Stimulated activated CD4-positive, alpha-beta T cell treated with anti-CD3 and anti-CD28 coated beads, TNF-alpha, amount 100 ng/mL, for 48 hours (primary cell): ENCODE results near the gene SMTNL2.
"Not testable (repeated sequence)": the region's sequence is repeated elsewhere in the genome, so short reads cannot be mapped to it uniquely, and the experiment has no call there.

Experiments
- DNase-seq, 3 donors: peaks; one replicate each; pipeline ENCODE4 v3.0.0-alpha.2; 2020; ENCODE audit warnings: low read depth in 3 of 3

SMTNL2 gene

GRCh38 chr17:4585638-4585994 is 1.3 kb downstream of the SMTNL2 start:
- DNase-seq, result no peak

DNA sequence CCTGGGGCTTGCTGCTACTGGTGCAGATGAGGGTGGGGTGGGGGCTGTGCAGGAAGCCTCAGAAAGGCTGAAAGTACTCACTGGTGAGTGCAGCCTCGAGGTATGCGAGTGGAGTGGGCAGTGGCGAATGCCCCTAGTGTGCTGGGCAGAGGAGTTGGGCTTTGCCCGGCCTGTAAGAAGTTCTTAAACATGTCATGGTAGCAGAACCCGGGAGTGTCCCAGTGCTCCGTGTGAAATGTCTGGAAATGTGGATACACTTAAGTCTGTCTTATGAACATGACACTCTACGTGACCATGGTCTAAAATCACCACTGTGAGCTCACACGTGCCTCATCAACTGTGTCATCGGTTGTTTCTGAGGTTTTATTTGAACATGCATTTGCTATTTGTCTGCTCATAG is 1.7 kb downstream of the SMTNL2 start:
- no peak for DNase-seq

- no peak for DNase-seq
These were observed 2.9 kb downstream of the SMTNL2 start for GRCh38 chr17:4587195-4587594.

GRCh38 chr17:4587803-4588202 is 3.5 kb downstream of the SMTNL2 start:
- DNase-seq, result no peak

- no peak for DNase-seq
These were observed 4.1 kb downstream of the SMTNL2 start for GRCh38 chr17:4588391-4588790.

GRCh38 chr17:4588898-4589625 is 4.7 kb downstream of the SMTNL2 start:
- no peak for DNase-seq

DNA sequence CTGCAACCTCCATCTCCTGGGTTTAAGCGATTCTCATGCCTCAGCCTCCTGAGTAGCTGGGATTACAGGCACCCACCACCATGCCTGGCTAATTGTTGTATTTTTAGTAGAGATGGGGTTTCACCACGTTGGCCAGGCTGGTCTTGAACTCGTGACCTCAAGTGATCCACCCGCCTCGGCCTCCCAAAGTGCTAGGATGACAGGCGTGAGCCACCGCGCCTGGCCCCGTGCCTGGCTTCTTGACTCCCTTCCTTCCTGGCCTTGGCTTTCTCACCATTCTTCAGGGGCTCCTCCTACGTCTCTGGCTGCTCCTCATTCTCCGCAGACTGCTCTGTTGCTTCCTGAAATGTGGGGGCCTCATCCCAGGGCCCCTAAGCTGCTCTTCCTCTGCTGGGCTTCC is 5.7 kb downstream of the SMTNL2 start:
- not testable (repeated sequence) for DNase-seq

GRCh38 chr17:4590981-4591453 is 6.7 kb downstream of the SMTNL2 start:
- no peak for DNase-seq

- no peak for DNase-seq
These were observed 7.2 kb downstream of the SMTNL2 start for GRCh38 chr17:4591529-4591928.

GRCh38 chr17:4592240-4593005 is 8.1 kb downstream of the SMTNL2 start:
- DNase-seq, result no peak

DNA sequence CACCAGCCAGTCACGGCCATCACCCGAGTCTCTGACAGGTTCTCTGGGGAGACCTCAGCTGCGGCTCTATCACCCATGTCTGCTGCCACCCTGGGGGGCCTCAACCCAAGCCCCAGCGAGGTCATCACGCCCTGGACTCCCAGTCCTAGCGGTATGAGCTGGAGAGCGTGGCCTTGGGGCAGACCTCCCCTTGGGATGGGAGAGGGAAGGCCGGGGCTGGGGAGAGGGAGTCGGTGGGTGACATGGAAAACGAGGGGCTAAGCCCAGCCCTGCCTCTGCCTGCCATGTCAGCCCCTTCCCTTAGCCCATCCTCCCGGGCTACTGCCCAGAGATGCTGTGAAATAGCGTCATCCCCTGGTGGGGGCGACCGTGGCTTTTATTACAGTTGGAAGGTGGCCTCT is 8.7 kb downstream of the SMTNL2 start:
- no peak for DNase-seq

GRCh38 chr17:4594406-4594805 is 10.1 kb downstream of the SMTNL2 start:
- DNase-seq, result no peak

GRCh38 chr17:4594931-4595684 is 10.8 kb downstream of the SMTNL2 start:
- DNase-seq, result peak; percentile 13 to 29 (median 17)

DNA sequence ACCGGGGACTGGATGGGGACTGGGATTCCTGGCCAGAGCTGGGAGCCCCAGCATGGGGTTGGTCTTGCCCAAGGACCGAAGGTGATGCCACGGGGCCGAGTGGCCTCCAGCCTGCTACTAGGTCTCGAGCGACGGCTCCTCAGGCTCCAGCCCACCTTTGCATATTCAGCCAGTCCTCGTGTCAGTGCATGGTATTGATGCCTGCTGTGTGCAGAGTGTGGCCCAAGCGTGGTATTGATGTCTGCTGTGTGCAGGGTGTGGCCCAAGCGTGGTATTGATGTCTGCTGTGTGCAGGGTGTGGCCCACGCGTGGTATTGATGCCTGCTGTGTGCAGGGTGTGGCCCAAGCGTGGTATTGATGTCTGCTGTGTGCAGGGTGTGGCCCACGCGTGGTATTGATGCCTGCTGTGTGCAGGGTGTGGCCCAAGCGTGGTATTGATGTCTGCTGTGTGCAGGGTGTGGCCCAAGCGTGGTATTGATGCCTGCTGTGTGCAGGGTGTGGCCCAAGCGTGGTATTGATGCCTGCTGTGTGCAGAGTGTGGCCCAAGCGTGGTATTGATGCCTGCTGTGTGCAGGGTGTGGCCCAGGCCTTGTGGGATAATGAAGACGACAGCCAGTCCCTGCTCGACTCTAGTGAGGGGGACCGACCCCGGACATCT is 11.5 kb downstream of the SMTNL2 start:
- DNase-seq, result not testable (repeated sequence)

- DNase-seq, result no peak
These were observed 12.5 kb downstream of the SMTNL2 start for GRCh38 chr17:4596636-4597380.

DNA sequence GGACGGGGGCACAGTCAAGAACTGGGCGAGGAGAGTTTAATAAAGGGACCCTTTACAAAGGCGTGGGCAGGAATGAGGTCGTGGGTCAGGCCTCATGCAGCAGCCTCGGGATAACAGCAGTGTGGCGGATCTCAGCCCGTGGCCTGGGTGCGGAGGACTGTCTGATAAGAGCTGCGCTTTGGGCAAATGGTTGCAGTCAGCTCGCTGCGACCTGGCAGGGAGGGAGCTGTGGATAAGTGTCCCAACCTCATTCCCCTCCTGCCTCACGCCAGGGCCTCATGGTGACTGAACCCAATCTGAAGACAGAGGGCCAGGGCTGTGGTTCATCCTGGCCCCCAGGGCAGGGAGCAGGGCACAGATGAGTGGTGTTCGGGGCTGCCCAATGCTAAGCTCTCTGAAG is 13.6 kb downstream of the SMTNL2 start:
- no peak for DNase-seq

DNA sequence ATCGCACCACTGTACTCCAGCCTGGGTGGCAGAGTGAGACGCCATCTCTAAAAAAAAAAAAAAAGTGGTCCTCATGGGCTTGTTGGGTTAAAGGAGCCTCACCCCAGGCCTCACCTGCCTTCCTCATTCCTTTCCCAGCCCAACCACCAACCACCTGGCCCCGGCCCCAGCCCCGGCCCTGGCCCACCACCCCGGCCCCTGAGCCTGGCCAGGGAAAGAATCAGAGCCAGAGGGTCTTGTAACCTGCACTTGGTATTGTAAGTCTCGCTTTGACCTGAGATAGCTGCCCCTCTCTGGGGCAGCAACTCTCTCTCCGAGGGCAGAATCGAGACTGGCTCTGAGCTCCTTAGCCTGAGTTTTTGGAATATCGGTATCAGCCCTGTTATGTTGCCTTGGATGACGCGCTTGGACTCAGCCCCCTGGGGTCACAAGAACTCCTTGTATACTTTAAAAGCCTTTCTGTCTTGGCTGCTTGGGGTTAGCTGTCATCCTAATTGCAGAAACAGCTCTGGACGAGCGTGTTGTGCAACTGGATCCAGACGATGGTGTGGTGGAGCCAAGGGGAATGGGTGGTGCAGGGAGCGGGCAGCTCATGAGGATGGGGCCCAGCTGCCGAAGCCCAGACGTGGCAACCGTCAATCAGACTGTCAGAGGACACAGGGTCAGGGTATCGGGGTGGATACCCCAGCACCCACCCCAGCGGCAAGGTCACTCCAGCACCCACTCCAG is 14.6 kb downstream of the SMTNL2 start:
- no peak for DNase-seq

DNA sequence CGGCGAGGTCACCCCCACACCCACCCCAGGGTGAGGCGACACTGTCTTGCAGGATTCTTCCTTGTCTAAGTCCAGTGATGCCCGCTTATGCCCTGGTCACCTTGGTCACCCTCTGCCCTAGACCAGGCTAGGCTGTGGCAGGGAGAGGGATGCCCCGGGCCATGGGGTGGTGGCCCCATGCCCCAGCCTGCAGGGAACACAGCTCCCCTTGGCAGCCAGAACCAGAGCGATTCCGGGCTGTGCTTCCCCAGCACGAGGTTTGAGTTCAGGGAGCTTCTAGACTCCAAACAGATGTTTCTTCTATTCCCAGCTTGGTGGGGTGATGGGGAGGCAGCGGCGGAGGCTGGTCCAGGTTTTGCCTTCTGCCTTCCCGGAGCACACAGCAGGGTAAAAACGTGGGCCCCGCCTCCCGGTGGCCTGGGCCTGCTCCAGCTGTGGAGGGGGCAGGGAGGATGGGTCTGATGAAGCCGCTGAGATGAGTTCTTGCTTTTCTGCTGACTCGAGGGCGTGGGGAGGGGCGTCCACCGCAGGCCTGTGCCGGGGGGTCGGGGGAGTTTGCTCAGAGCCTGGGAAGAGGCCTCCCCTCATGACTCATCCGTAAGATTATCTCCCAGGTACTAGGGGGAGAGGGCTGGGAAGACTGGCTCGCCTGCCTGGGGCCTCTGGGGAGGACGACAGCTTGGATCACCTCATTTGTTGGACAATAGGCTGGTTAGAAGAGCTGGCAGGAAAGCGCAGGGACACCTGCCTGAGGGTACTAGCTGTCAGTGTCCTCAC is 15.4 kb downstream of the SMTNL2 start:
- no peak for DNase-seq

GRCh38 chr17:4600563-4600962 is 16.2 kb downstream of the SMTNL2 start:
- no peak for DNase-seq

- DNase-seq, result no peak
These were observed 17.0 kb downstream of the SMTNL2 start for GRCh38 chr17:4601326-4601725.
